ENCODE data around the gene LRMDA. TPM values are rescaled to one million over a fixed set of nuclear protein-coding genes. Genes with fewer than 3 reads are reported as not detected.
"Not testable (repeated sequence)": the region's sequence is repeated elsewhere in the genome, so short reads cannot be mapped to it uniquely, and the experiment has no call there.

The LRMDA gene
- total RNA-seq, 6 experiments from 2014 or later, result 0.32 TPM; not detected in 5

DNA sequence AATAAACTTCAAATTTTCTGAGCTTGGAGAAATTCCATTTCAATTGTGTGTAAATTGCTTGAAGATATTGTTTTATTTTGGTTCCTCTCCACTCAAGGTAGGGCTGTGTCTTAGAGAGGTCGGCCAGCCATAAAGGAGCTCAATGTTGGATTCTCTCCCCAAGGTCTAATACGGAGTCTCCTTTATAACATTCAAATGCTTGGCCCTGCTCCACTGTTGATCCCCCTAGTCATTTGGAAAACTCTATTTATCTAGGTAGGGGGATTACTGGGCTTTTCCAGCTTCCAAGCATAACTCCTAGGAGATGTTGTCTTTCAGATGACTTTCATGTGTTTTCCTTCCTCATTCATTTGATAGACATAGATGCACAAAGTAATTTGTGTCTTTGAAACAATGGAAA, 170.9 kb downstream of the LRMDA start:
- Mint-ChIP-seq H3K4me1 (ENCODE audit: low read depth) (no peaks in the 10 kb centered on the region), H3K4me3 (no peak overlapping the region), H3K9me3 (no peaks in the 10 kb centered on the region), H3K27me3 (ENCODE audit: insufficient read depth) (peaks cover 2% of the 10 kb centered on the region; the same call in 1 of the 2 replicates), H3K36me3 (ENCODE audit: low read depth) (no peaks in the 10 kb centered on the region), H3K27ac (no peak overlapping the region)
- TF ChIP-seq, protein P1, sequence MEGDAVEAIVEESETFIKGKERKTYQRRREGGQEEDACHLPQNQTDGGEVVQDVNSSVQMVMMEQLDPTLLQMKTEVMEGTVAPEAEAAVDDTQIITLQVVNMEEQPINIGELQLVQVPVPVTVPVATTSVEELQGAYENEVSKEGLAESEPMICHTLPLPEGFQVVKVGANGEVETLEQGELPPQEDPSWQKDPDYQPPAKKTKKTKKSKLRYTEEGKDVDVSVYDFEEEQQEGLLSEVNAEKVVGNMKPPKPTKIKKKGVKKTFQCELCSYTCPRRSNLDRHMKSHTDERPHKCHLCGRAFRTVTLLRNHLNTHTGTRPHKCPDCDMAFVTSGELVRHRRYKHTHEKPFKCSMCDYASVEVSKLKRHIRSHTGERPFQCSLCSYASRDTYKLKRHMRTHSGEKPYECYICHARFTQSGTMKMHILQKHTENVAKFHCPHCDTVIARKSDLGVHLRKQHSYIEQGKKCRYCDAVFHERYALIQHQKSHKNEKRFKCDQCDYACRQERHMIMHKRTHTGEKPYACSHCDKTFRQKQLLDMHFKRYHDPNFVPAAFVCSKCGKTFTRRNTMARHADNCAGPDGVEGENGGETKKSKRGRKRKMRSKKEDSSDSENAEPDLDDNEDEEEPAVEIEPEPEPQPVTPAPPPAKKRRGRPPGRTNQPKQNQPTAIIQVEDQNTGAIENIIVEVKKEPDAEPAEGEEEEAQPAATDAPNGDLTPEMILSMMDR (IDR thresholded peaks at IDR 0.05), result no peak
- DNase-seq, result no peak

GRCh38 chr10:75605096-75605495, 173.7 kb downstream of the LRMDA start:
- no peaks in the 10 kb centered on the region for H3K36me3 Mint-ChIP-seq (ENCODE audit: low read depth)
- H3K9me3 Mint-ChIP-seq, result no peaks in the 10 kb centered on the region
- H3K27me3 Mint-ChIP-seq (ENCODE audit: insufficient read depth), result peaks cover 2% of the 10 kb centered on the region; the same call in 1 of the 2 replicates
- no peak overlapping the region for H3K4me3 Mint-ChIP-seq
- H3K27ac Mint-ChIP-seq, result no peak overlapping the region
- TF ChIP-seq, protein P1 (IDR thresholded peaks at IDR 0.05), result no peak
- no peaks in the 10 kb centered on the region for H3K4me1 Mint-ChIP-seq (ENCODE audit: low read depth)
- no peak for DNase-seq

GRCh38 chr10:75605795-75606194, 174.4 kb downstream of the LRMDA start:
- H3K27ac Mint-ChIP-seq; H3K4me1 Mint-ChIP-seq (ENCODE audit: low read depth); H3K4me3 Mint-ChIP-seq; H3K9me3 Mint-ChIP-seq; H3K36me3 Mint-ChIP-seq (ENCODE audit: low read depth); H3K27me3 Mint-ChIP-seq (ENCODE audit: insufficient read depth); DNase-seq: not testable (repeated sequence)

DNA sequence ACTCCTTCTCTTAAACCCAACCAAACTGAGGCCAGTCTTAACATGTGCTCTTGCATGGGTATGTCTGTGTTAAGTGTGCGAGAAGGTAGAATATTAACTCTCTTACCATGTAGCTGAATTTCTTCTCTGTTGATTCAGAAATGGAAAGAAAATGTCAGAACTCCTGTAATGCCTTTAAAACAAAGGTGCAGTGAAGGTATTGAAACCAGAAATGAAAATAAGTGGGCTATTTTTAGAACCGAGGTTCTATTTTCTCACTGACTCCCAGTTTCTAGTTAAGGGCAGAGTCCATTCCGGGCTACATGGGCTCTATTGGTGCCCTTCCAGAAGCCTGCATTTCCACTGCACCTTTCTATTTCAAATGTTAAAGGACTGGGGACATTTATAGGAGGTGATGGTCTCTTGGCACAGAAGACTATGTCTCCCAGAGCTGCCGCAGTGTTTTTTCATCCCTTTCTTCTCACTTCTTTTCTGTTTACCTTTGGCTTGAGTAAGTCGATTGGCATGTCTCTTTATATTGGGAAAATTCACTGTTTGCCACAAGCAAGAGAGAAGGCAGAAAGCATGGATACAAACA, 174.9 kb downstream of the LRMDA start:
- peaks cover 7% of the 10 kb centered on the region; the same call in 1 of the 2 replicates for H3K27me3 Mint-ChIP-seq (ENCODE audit: insufficient read depth)

GRCh38 chr10:75607576-75607975, 176.2 kb downstream of the LRMDA start:
- no peak for DNase-seq
- peaks cover 8% of the 10 kb centered on the region; the same call in 1 of the 2 replicates for H3K27me3 Mint-ChIP-seq (ENCODE audit: insufficient read depth)

More for the DNA sequence above, 174.9 kb downstream of the LRMDA start:
- Mint-ChIP-seq H3K27ac (no peak overlapping the region), H3K36me3 (ENCODE audit: low read depth) (no peaks in the 10 kb centered on the region), H3K9me3 (no peaks in the 10 kb centered on the region), H3K4me1 (ENCODE audit: low read depth) (no peaks in the 10 kb centered on the region), H3K4me3 (no peak overlapping the region)
- TF ChIP-seq, protein P1 (IDR thresholded peaks at IDR 0.05), result no peak
- no peak for DNase-seq

DNA sequence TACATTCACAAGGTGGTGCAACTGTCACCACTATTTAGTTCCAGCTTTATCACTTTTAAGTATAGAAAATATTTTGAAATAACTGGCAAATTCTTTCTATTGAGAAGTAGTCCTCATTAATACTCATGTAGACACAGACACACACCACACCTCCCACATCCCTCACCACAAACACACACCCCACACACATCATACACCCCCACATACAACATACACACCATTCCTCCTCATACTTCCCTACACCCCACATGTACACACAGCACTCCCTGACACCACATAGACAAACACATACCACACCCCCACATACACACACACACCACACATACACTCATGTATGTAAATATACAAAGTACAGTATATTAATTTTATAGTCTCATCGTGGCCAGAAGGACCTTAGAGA, 178.8 kb downstream of the LRMDA start:
- no peak overlapping the region for H3K4me3 Mint-ChIP-seq
- H3K27me3 Mint-ChIP-seq (ENCODE audit: insufficient read depth), result peaks cover 14% of the 10 kb centered on the region; the same call in 1 of the 2 replicates
- H3K4me1 Mint-ChIP-seq (ENCODE audit: low read depth), result no peaks in the 10 kb centered on the region

More at GRCh38 chr10:75607576-75607975, 176.2 kb downstream of the LRMDA start:
- Mint-ChIP-seq H3K27ac (no peak overlapping the region), H3K4me1 (ENCODE audit: low read depth) (no peaks in the 10 kb centered on the region), H3K36me3 (ENCODE audit: low read depth) (no peaks in the 10 kb centered on the region), H3K9me3 (no peaks in the 10 kb centered on the region), H3K4me3 (no peak overlapping the region)
- TF ChIP-seq, protein P1 (IDR thresholded peaks at IDR 0.05), result no peak

More for the DNA sequence above, 178.8 kb downstream of the LRMDA start:
- H3K9me3 Mint-ChIP-seq, result no peaks in the 10 kb centered on the region
- H3K27ac Mint-ChIP-seq, result no peak overlapping the region
- no peak for DNase-seq
- H3K36me3 Mint-ChIP-seq (ENCODE audit: low read depth), result no peaks in the 10 kb centered on the region
- TF ChIP-seq, protein P1 (IDR thresholded peaks at IDR 0.05), result no peak
